ENCODE results near the gene ZNF69.

DNA sequence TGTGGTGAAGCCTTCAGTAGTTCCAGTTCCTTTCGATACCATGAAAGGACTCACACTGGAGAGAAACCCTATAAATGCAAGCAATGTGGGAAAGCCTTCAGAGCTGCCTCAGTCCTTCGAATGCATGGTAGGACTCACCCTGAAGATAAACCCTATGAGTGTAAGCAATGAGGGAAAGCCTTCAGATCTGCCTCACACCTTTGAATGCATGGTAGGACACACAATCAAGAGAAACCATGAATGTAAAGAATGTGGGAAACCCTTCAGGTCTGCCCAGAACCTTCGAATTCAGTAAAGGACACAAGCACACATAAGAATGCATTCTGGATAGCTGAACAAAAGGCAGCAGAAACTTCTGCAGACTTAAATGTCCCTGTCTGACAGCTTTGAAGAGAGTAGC, 18.3 kb downstream of the ZNF69 start:
- TF ChIP-seq EZH2 (IDR thresholded peaks at IDR 0.05; ENCODE audit: borderline replicate concordance, insufficient read depth, low read length, poor library complexity, severe bottlenecking) (no peak), TAF1 (IDR thresholded peaks at IDR 0.05; ENCODE audit: low read depth) (no peak)
- TF ChIP-seq, protein P1, sequence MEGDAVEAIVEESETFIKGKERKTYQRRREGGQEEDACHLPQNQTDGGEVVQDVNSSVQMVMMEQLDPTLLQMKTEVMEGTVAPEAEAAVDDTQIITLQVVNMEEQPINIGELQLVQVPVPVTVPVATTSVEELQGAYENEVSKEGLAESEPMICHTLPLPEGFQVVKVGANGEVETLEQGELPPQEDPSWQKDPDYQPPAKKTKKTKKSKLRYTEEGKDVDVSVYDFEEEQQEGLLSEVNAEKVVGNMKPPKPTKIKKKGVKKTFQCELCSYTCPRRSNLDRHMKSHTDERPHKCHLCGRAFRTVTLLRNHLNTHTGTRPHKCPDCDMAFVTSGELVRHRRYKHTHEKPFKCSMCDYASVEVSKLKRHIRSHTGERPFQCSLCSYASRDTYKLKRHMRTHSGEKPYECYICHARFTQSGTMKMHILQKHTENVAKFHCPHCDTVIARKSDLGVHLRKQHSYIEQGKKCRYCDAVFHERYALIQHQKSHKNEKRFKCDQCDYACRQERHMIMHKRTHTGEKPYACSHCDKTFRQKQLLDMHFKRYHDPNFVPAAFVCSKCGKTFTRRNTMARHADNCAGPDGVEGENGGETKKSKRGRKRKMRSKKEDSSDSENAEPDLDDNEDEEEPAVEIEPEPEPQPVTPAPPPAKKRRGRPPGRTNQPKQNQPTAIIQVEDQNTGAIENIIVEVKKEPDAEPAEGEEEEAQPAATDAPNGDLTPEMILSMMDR (IDR thresholded peaks at IDR 0.05; ENCODE audit: poor library complexity, severe bottlenecking): no peak

Data from neural cell (in vitro differentiated cells).